Small intestine (tissue), 7 donors: ENCODE data around the gene CAGE1. TPM values are rescaled to one million over a fixed set of nuclear protein-coding genes. Genes with fewer than 3 reads are reported as not detected.

Experiments used
- DNase-seq, 2 donors: peaks; one replicate each; pipeline versions ENCODE4 v3.0.0 to v3.0.0-alpha.2; 2013
- FAIRE-seq: peaks from 2 replicates; lab custom pipeline; 2012; peaks lifted over from hg19 to GRCh38; lab: Jason Lieb, UNC
- H3K27ac ChIP-seq, 3 donors: one replicate each; pipeline ENCODE4 v1.5.1; 2013; ENCODE audit warnings: low read length in 2 of 3, mild to moderate bottlenecking in 2 of 3, control low read depth in 1 of 3, inconsistent platforms in 1 of 3, low read depth in 1 of 3, moderate library complexity in 1 of 3
- H3K27me3 ChIP-seq, 3 donors: one replicate each; pipeline ENCODE4 v1.6.1; 2013; ENCODE audit warnings: low read length in 3 of 3, inconsistent platforms in 1 of 3; ENCODE audit not compliant: control insufficient read depth in 3 of 3, insufficient read depth in 3 of 3
- H3K36me3 ChIP-seq, 3 donors: one replicate each; pipeline ENCODE4 v1.6.1; 2013; ENCODE audit warnings: low read length in 3 of 3, inconsistent platforms in 1 of 3, low read depth in 1 of 3, mild to moderate bottlenecking in 1 of 3, moderate library complexity in 1 of 3; ENCODE audit not compliant: control insufficient read depth in 3 of 3, insufficient read depth in 2 of 3
- H3K4me1 ChIP-seq, 3 donors: one replicate each; pipeline ENCODE4 v1.6.1; 2013; ENCODE audit warnings: low read length in 2 of 3, inconsistent platforms in 1 of 3, low read depth in 1 of 3, mild to moderate bottlenecking in 1 of 3, moderate library complexity in 1 of 3; ENCODE audit not compliant: control insufficient read depth in 3 of 3, insufficient read depth in 2 of 3
- H3K4me3 ChIP-seq, 3 donors: one replicate each; pipeline ENCODE4 v1.5.1; 2013; ENCODE audit warnings: low read length in 3 of 3, control low read depth in 1 of 3, inconsistent platforms in 1 of 3, low read depth in 1 of 3, mild to moderate bottlenecking in 1 of 3, moderate library complexity in 1 of 3
- H3K9me3 ChIP-seq, 2 donors: one replicate each; pipeline ENCODE4 v1.6.1; 2013; ENCODE audit warnings: low read depth in 1 of 2, low read length in 1 of 2; ENCODE audit not compliant: control insufficient read depth in 2 of 2, insufficient read depth in 1 of 2
- WGBS, 3 donors: extraction: QIAGEN DNeasy Blood & Tissue Kit; methylation state at CpG; one replicate each; pipeline ENCODE4 v1.1.7; 2013; 5-methylcytosine and 5-hydroxymethylcytosine counted together
- polyA plus RNA-seq, 4 donors: library from polyadenylated mRNA; stranded (reverse) in 3 of 4; unstranded in 1 of 4; fragments of 200-250 nt in 3 of 4; fragments of 120-200 nt in 1 of 4; gene quantifications; one replicate each; pipeline versions ENCODE4 v1.2.1 to v1.2.3, GENCODE V29; 2013
- donor health status: healthy with polysubstance abuse.
- donor health status: control.
- donor health status: control.
- donor health status: Bipolar disorder and iron deficiency.
- donor health status: healthy.

Gene CAGE1
- polyA plus RNA-seq, 4 donors: 0.01 TPM; not detected in 3

- H3K9me3 ChIP-seq: peaks cover 0 to 8% of the 10 kb centered on the region in 2 donors
- H3K4me1 ChIP-seq: peaks cover 0 to 4% (median 0%) of the 10 kb centered on the region in 3 donors
- H3K27me3 ChIP-seq: peaks cover 0 to 3% (median 0%) of the 10 kb centered on the region in 3 donors
- DNase-seq (no peak), FAIRE-seq (no peak)
- H3K27ac ChIP-seq: no peak overlapping the region
- no peaks in the 10 kb centered on the region for H3K36me3 ChIP-seq
- 64 to 85% (median 79%) methylated on average over 8 of the region's 8 CpGs for WGBS, 3 donors
- no peak overlapping the region for H3K4me3 ChIP-seq
Measured at GRCh38 chr6:7431313-7431673, 41.8 kb upstream of the CAGE1 start.

DNA sequence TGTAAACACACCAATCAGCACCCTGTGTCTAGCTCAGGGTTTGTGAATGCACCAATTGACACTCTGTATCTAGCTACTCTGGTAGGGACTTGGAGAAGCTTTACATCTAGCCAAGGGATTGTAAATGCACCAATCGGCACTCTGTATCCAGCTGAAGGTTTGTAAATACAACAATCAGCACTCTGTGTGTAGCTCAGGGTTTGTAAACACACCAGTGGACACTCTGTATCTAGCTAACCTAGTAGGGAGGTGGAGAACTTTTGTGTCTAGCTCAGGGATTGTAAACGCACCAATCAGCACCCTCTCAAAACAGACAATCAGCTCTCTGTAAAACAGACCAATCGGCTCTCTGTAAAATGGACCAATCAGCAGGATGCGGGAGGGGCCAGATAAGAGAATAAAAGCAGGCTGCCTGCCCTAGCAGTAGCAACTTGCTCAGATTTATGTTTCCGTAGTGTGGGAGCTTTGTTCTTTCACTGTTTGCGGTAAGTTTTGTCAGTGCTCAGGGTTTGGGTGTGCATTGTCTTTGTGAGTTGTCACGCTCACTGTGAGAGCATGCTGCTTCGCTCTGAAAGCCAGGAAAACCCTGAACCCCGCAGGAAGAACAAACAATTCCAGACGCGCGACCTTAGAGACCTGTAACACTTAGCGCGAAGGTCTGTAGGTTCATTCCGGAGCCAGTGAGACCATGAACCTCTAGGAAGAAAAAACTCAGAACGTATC lies 37.1 kb upstream of the CAGE1 start:
- H3K27ac ChIP-seq: no peak overlapping the region
- H3K4me1 ChIP-seq: peaks cover 0 to 4% (median 0%) of the 10 kb centered on the region in 3 donors
- H3K4me3 ChIP-seq: no peak overlapping the region
- H3K9me3 ChIP-seq: no peaks in the 10 kb centered on the region
- 73 to 90% (median 86%) methylated on average over 16 of the region's 16 CpGs for WGBS, 3 donors
- H3K27me3 ChIP-seq: peaks cover 0 to 3% (median 0%) of the 10 kb centered on the region in 3 donors
- H3K36me3 ChIP-seq: no peaks in the 10 kb centered on the region
- FAIRE-seq (no peak), DNase-seq (no peak)

GRCh38 chr6:7425808-7426190 lies 36.3 kb upstream of the CAGE1 start:
- Histone ChIP-seq H3K9me3 (no peaks in the 10 kb centered on the region), H3K4me3 (no peak overlapping the region), H3K27ac (no peak overlapping the region), H3K27me3 (peaks cover 0 to 3% (median 0%) of the 10 kb centered on the region in 3 donors), H3K36me3 (no peaks in the 10 kb centered on the region), H3K4me1 (no peaks in the 10 kb centered on the region)
- FAIRE-seq: no peak
- no peak for DNase-seq
- WGBS, 3 donors: 98 to 99% (median 98%) methylated on average over 33 to 39 of the region's 39 CpGs

DNA sequence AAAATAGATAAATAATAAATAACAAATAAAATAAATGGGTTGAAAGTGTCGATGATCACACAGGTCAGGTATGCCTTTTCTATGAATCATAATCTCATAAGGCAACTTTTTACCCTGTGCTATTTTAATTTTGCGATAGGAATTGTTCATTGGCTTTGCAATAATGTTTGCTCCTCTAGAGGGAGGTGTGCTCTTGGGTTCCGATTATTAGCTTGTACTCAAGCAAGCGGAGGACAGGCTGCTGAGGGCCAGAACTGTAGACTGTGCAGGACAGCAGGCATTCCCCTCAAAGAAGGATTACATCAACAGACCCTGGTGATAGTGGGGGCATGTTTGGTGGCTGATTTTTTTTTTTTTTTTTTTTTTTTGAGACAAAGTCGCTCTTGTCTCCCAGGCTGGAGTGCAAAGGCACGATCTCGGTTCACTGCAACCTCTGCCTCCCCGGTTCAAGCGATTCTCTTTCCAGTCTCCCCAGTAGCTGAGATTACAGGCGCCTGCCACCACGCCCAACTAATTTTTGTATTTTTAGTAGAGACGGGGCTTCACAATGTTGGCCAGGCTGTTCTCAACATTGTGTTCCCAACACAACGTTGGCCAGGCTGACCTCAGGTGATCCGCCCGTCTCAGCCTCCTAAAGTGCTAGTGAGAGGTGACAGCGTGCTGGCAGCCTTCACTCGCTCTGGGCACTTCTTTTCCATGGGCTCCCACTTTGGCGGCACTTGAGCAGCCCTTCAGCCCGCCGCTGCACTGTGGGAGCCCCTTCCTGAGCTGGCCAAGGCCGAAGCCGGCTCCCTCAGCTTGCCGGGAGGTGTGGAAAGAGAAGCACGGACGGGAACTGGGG lies 35.6 kb upstream of the CAGE1 start:
- FAIRE-seq (no peak), DNase-seq (peak; percentile 63 to 72)
- peaks cover 0 to 3% (median 0%) of the 10 kb centered on the region in 3 donors for H3K27me3 ChIP-seq
- no peak overlapping the region for H3K4me3 ChIP-seq
- H3K9me3 ChIP-seq: no peaks in the 10 kb centered on the region
- WGBS, 3 donors: 75 to 86% (median 85%) methylated on average over 23 to 25 of the region's 25 CpGs
- H3K27ac ChIP-seq: no peak overlapping the region
- no peaks in the 10 kb centered on the region for H3K36me3 ChIP-seq
- no peaks in the 10 kb centered on the region for H3K4me1 ChIP-seq

GRCh38 chr6:7424058-7424457 lies 34.5 kb upstream of the CAGE1 start:
- H3K9me3 ChIP-seq: no peaks in the 10 kb centered on the region
- no peak overlapping the region for H3K27ac ChIP-seq
- no peaks in the 10 kb centered on the region for H3K36me3 ChIP-seq
- FAIRE-seq (no peak), DNase-seq (no peak)
- H3K4me1 ChIP-seq: no peaks in the 10 kb centered on the region
- H3K4me3 ChIP-seq: no peak overlapping the region
- WGBS, 3 donors: 92 to 97% (median 93%) methylated on average over 5 of the region's 5 CpGs
- H3K27me3 ChIP-seq: peaks cover 0 to 3% (median 0%) of the 10 kb centered on the region in 3 donors

DNA sequence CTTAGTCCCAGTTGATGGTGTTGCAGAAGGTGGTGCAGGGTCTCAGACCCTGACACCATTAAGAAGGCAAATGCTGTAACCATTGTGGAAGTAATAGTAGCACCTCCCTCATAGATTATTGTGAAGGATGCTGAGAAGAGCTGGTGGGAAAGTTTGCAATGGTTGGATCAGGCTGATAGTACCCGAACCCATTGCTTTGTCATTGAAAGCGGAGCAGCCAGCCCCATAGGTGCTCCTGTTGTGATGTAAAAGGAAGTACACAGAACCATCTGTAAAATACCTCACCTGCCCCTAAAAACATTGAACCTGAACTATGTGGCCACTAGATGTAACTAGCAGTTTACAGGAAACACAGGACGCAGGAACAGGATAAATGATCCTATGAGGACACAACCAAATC lies 31.5 kb upstream of the CAGE1 start:
- Histone ChIP-seq H3K4me1 (no peaks in the 10 kb centered on the region), H3K27ac (no peak overlapping the region), H3K27me3 (no peaks in the 10 kb centered on the region), H3K36me3 (peaks cover 0 to 8% (median 6%) of the 10 kb centered on the region in 3 donors), H3K9me3 (no peaks in the 10 kb centered on the region), H3K4me3 (no peak overlapping the region)
- FAIRE-seq: no peak
- 93 to 100% (median 94%) methylated on average over 3 of the region's 3 CpGs for WGBS, 3 donors
- DNase-seq: no peak

GRCh38 chr6:7419065-7419464 lies 29.5 kb upstream of the CAGE1 start:
- H3K4me1 ChIP-seq: peaks cover 0 to 10% (median 0%) of the 10 kb centered on the region in 3 donors
- DNase-seq (no peak), FAIRE-seq (no peak)
- H3K27me3 ChIP-seq: no peaks in the 10 kb centered on the region
- WGBS, 3 donors: 31 to 38% (median 34%) methylated on average over 1 of the region's 1 CpG
- H3K9me3 ChIP-seq: no peaks in the 10 kb centered on the region
- no peak overlapping the region for H3K27ac ChIP-seq
- no peak overlapping the region for H3K4me3 ChIP-seq
- peaks cover 2 to 19% (median 8%) of the 10 kb centered on the region in 3 donors for H3K36me3 ChIP-seq

DNA sequence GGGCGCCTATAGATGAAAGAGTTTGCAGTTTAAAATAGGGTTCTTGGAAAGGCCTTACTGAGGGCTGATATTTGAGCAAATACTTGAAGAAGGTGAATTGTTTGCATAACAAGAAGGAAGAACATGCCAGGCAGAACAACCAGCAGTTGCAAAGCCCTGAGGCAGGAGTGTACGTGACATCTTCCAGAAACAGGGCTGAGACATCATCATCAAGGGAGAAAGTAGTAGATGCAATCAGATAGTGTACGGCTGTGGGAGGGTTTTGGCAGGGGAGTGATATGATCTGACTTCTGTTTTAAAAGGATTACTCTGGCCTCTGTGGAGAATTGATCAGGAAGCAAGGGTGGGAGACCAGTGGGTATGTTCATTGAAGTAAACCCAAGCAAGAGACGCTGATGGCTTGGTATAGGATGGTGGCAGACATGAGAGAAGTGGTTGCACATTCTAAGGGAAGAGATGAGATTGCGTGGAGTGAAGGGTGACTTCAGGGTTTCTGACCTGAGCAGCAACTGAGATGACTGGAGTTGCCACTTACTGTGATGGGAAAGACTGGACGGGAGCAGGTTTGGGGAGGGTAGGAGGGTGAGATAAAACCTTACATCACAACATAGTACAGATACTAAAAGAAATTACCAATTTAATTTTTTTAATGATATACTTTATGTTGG lies 28.8 kb upstream of the CAGE1 start:
- H3K27me3 ChIP-seq: no peaks in the 10 kb centered on the region
- 84 to 93% (median 92%) methylated on average over 6 of the region's 6 CpGs for WGBS, 3 donors

More for the DNA sequence above, 28.8 kb upstream of the CAGE1 start:
- no peak overlapping the region for H3K27ac ChIP-seq
- H3K4me3 ChIP-seq: no peak overlapping the region
- H3K4me1 ChIP-seq: peaks cover 0 to 17% (median 0%) of the 10 kb centered on the region in 3 donors
- no peaks in the 10 kb centered on the region for H3K9me3 ChIP-seq
- no peak for DNase-seq
- H3K36me3 ChIP-seq: peaks cover 2 to 19% (median 9%) of the 10 kb centered on the region in 3 donors
- FAIRE-seq: no peak
